ENCODE data around the gene FOXK2.

- no peak for TF ChIP-seq CTCF (conservative IDR thresholded peaks at IDR 0.05; ENCODE audit: low read depth, low read length)
- no peak for TF ChIP-seq EZH2 (IDR thresholded peaks at IDR 0.05; ENCODE audit: borderline replicate concordance, low read depth, low read length, poor library complexity, severe bottlenecking)
Measured at GRCh38 chr17:82631544-82631943, 112.0 kb downstream of the FOXK2 start.
